Prostate gland (tissue), 2 donors: ENCODE data around the gene NPAS1.
A peak's percentile ranks its signal among the peaks of the same experiment; 100 is the strongest.

Experiments used
- CTCF ChIP-seq, 4 experiments: fragments of 200-600 bp in 2 of 4; fragments of 450-650 bp in 2 of 4; sonication (generic) in 2 of 4; IDR thresholded peaks; 1 replicate in 3 of 4; 2 replicates in 1 of 4; pipeline ENCODE4 v1.5.1; 2016 to 2019; ENCODE audit warnings: antibody characterized with exemption in 4 of 4, mild to moderate bottlenecking in 2 of 4, moderate library complexity in 2 of 4
- POLR2A ChIP-seq: fragments of 450-650 bp; IDR thresholded peaks from one replicate; pipeline ENCODE4 v1.6.1; 2016; ENCODE audit warnings: antibody characterized with exemption, mild to moderate bottlenecking
- POLR2AphosphoS5 ChIP-seq: sonication (generic); formaldehyde crosslinking; IDR thresholded peaks from one replicate; pipeline ENCODE4 v1.6.1; 2017; ENCODE audit warnings: antibody characterized with exemption

- TF ChIP-seq CTCF (IDR thresholded peaks at IDR 0.05) = peak; percentile 41 to 73 (median 52)
- no peak for TF ChIP-seq POLR2AphosphoS5
- no peak for TF ChIP-seq POLR2A
Measured at GRCh38 chr19:47032171-47032811, 12.7 kb downstream of the NPAS1 start.
